Raji (cell line): ENCODE data around the gene RAB3B.

Experiments used
- POLR2A ChIP-seq: IDR thresholded peaks from 2 replicates; pipeline ENCODE4 v1.6.1; 2011; ENCODE audit warnings: low read depth, low read length, control low read depth; ENCODE audit not compliant: insufficient read depth

The RAB3B gene

GRCh38 chr1:51910221-51911000 lies 80.1 kb downstream of the RAB3B start:
- no peak for TF ChIP-seq POLR2A

- TF ChIP-seq POLR2A: no peak
Observed at GRCh38 chr1:51908499-51908898, 82.0 kb downstream of the RAB3B start.

GRCh38 chr1:51907079-51907702 lies 83.3 kb downstream of the RAB3B start:
- no peak for TF ChIP-seq POLR2A

GRCh38 chr1:51906306-51907078 lies 84.0 kb downstream of the RAB3B start:
- no peak for TF ChIP-seq POLR2A

- TF ChIP-seq POLR2A: no peak
Observed at GRCh38 chr1:51902456-51902855, 88.0 kb downstream of the RAB3B start.

- no peak for TF ChIP-seq POLR2A
Observed at GRCh38 chr1:51901151-51901550, 89.3 kb downstream of the RAB3B start.

- TF ChIP-seq POLR2A: no peak
Observed at GRCh38 chr1:51899022-51899421, 91.5 kb downstream of the RAB3B start.

GRCh38 chr1:51898090-51898734 lies 92.3 kb downstream of the RAB3B start:
- TF ChIP-seq POLR2A: no peak

- no peak for TF ChIP-seq POLR2A
Observed at GRCh38 chr1:51897699-51898031, 92.8 kb downstream of the RAB3B start.

GRCh38 chr1:51878616-51879336 lies 111.7 kb downstream of the RAB3B start, which contains the start of gene NRDC:
Gene NRDC (minus strand): TSS chr1:51878727. CDS start chr1:51878615, 112 bp downstream.
- peak; percentile 92 for TF ChIP-seq POLR2A

- TF ChIP-seq POLR2A: no peak
Observed at GRCh38 chr1:51878308-51878615, 112.2 kb downstream of the RAB3B start.

- no peak for TF ChIP-seq POLR2A
Observed at GRCh38 chr1:51877434-51878307, 112.8 kb downstream of the RAB3B start.

- no peak for TF ChIP-seq POLR2A
Observed at GRCh38 chr1:51875836-51876235, 114.7 kb downstream of the RAB3B start.

GRCh38 chr1:51875291-51875772 lies 115.2 kb downstream of the RAB3B start:
- TF ChIP-seq POLR2A: no peak
